ENCODE data around the gene DLG2. TPM values are rescaled to one million over a fixed set of nuclear protein-coding genes. Genes with fewer than 3 reads are reported as not detected.

DLG2 gene
- total and polyA plus RNA-seq, 9 donors, result 2.5 to 20.7 (median 12.0) TPM

- no peaks in the 10 kb centered on the region for H3K36me3 ChIP-seq
- TF ChIP-seq EP300 (IDR thresholded peaks at IDR 0.05) (no peak), POLR2A (IDR thresholded peaks at IDR 0.05) (no peak), CTCF (IDR thresholded peaks at IDR 0.05) (no peak)
- WGBS, 3 donors, result 49 to 67% (median 56%) methylated on average over 3 of the region's 3 CpGs
- no peak overlapping the region for H3K4me3 ChIP-seq
- no peak overlapping the region for H3K27ac ChIP-seq
- no peaks in the 10 kb centered on the region for H3K27me3 ChIP-seq
- DNase-seq, result no peak
- no peaks in the 10 kb centered on the region for H3K9me3 ChIP-seq
- intact Hi-C loops (cut with DNase I), result no loop called here
- no peaks in the 10 kb centered on the region for H3K4me1 ChIP-seq (ENCODE audit: insufficient read depth)
These were observed 1522.0 kb downstream of the DLG2 start for GRCh38 chr11:84105148-84105547.

DNA sequence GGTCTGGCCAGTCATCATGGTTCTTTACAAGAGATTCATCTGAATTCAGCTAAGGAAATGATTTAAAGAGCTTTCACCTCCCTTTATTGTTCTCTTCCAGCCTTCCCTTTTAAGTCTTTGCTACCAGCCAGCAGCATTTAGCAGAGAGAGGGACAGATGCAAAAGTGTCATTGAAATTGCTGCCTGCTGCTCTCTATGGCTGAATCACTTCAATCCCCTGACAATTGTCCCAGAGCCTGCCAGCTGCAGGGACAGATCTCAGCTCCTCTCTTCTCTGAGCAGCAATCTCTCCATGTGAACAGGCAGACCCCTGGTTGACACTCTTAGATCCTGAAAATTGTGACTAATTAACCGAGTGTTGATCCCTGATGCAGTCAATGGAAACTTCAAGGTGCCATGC, 1524.0 kb downstream of the DLG2 start:
- no peaks in the 10 kb centered on the region for H3K9me3 ChIP-seq
- H3K27ac ChIP-seq, result no peak overlapping the region
- 94 to 100% (median 94%) methylated on average over 1 of the region's 1 CpG for WGBS, 3 donors
- no peak for TF ChIP-seq POLR2A (IDR thresholded peaks at IDR 0.05)
- TF ChIP-seq EP300 (IDR thresholded peaks at IDR 0.05), result no peak
- TF ChIP-seq CTCF (IDR thresholded peaks at IDR 0.05), result no peak
- H3K4me3 ChIP-seq, result no peak overlapping the region
- no peak for DNase-seq
- intact Hi-C loops (cut with DNase I), result no loop called here
- no peaks in the 10 kb centered on the region for H3K4me1 ChIP-seq (ENCODE audit: insufficient read depth)
- H3K27me3 ChIP-seq, result no peaks in the 10 kb centered on the region
- H3K36me3 ChIP-seq, result no peaks in the 10 kb centered on the region

GRCh38 chr11:84097186-84097585, 1530.0 kb downstream of the DLG2 start:
- no peaks in the 10 kb centered on the region for H3K4me1 ChIP-seq (ENCODE audit: insufficient read depth)
- no peak overlapping the region for H3K4me3 ChIP-seq
- TF ChIP-seq EP300 (IDR thresholded peaks at IDR 0.05), result no peak
- DNase-seq, result no peak
- H3K36me3 ChIP-seq, result no peaks in the 10 kb centered on the region
- intact Hi-C loops (cut with DNase I), result no loop called here
- no peaks in the 10 kb centered on the region for H3K9me3 ChIP-seq
- H3K27ac ChIP-seq, result no peak overlapping the region
- H3K27me3 ChIP-seq, result no peaks in the 10 kb centered on the region
- 21 to 29% (median 22%) methylated on average over 3 of the region's 3 CpGs for WGBS, 3 donors

- Histone ChIP-seq H3K4me3 (no peak overlapping the region), H3K27ac (no peak overlapping the region), H3K4me1 (ENCODE audit: insufficient read depth) (peaks cover 2% of the 10 kb centered on the region), H3K27me3 (no peaks in the 10 kb centered on the region), H3K9me3 (no peaks in the 10 kb centered on the region), H3K36me3 (no peaks in the 10 kb centered on the region)
- TF ChIP-seq EP300 (IDR thresholded peaks at IDR 0.05) (no peak), CTCF (IDR thresholded peaks at IDR 0.05) (no peak), POLR2A (IDR thresholded peaks at IDR 0.05) (no peak)
- DNase-seq, result no peak
- WGBS, 3 donors, result 78 to 83% (median 80%) methylated on average over 7 of the region's 7 CpGs
- intact Hi-C loops (cut with DNase I), result no loop called here
These were observed 1535.7 kb downstream of the DLG2 start for GRCh38 chr11:84091212-84091986.

Measured in ovary (tissue), 9 donors.